SK-N-SH (cell line): ENCODE results near the gene BABAM2. TPM values are rescaled to one million over a fixed set of nuclear protein-coding genes. Genes with fewer than 3 reads are reported as not detected.

Experiments used
- CTCF ChIA-PET: fragments of 300-600, 350-600 bp; formaldehyde crosslinking; extraction: SDS; loops from one replicate; lab custom pipeline; 2021; lab: Yijun Ruan, JAX
- POLR2A ChIA-PET: fragments of 350-600 bp; sonication (Branson Sonifier 250); formaldehyde crosslinking; extraction: SDS; loops from one replicate; lab custom pipeline; 2020; ENCODE audit warnings: antibody characterized with exemption, inconsistent platforms; lab: Yijun Ruan, JAX
- DNase-seq: peaks from one replicate; pipeline ENCODE4 v3.0.0; 2012
- H2AFZ ChIP-seq: fragments of 200-600 bp; sonication (generic); 2 replicates; pipeline ENCODE4 v1.8.1; 2016; ENCODE audit warnings: antibody characterized with exemption, mild to moderate bottlenecking, low read depth
- H3F3A ChIP-seq: fragments of 200-600 bp; sonication (generic); replicated peaks from 2 replicates; pipeline ENCODE3; 2016; ENCODE audit warnings: antibody characterized with exemption, mild to moderate bottlenecking; ENCODE audit not compliant: insufficient read depth
- H3K27ac ChIP-seq, 2 experiments: fragments of 200-500 bp in 1 of 2; fragments of 200-600 bp in 1 of 2; sonication (Bioruptor generic) in 1 of 2; sonication (generic), shearing (Covaris generic) in 1 of 2; 2 replicates each; pipeline versions ENCODE4 v1.5.1 to v1.6.1; 2014 to 2016; ENCODE audit warnings: low read depth in 2 of 2, inconsistent platforms in 1 of 2, low read length in 1 of 2, mild to moderate bottlenecking in 1 of 2, mixed read lengths in 1 of 2
- H3K27me3 ChIP-seq: fragments of 200-600 bp; sonication (generic), shearing (Covaris generic); 2 replicates; pipeline ENCODE4 v1.6.1; 2016; ENCODE audit warnings: mixed run types; ENCODE audit not compliant: insufficient read depth
- H3K36me3 ChIP-seq, 2 experiments: fragments of 200-500 bp in 1 of 2; fragments of 200-600 bp in 1 of 2; sonication (Bioruptor generic) in 1 of 2; sonication (generic) in 1 of 2; replicated peaks in 1 of 2; 2 replicates each; pipeline versions ENCODE3 to v1.5.1; 2014 to 2016; ENCODE audit warnings: low read length in 1 of 2, mild to moderate bottlenecking in 1 of 2; ENCODE audit not compliant: insufficient read depth in 2 of 2, control insufficient read depth in 1 of 2
- H3K4me1 ChIP-seq, 2 experiments: fragments of 200-500 bp in 1 of 2; fragments of 200-600 bp in 1 of 2; sonication (Bioruptor generic) in 1 of 2; sonication (generic), shearing (Covaris generic) in 1 of 2; 2 replicates each; pipeline versions ENCODE4 v1.5.1 to v1.6.1; 2014 to 2016; ENCODE audit warnings: low read depth in 1 of 2, low read length in 1 of 2, mixed run types in 1 of 2; ENCODE audit not compliant: insufficient read depth in 2 of 2, control insufficient read depth in 1 of 2
- H3K4me2 ChIP-seq: fragments of 200-600 bp; sonication (generic), shearing (Covaris generic); 2 replicates; pipeline ENCODE4 v1.6.1; 2017; ENCODE audit warnings: mixed run types
- H3K4me3 ChIP-seq, 2 experiments: fragments of 200-500 bp in 1 of 2; fragments of 200-600 bp in 1 of 2; sonication (Bioruptor generic) in 1 of 2; sonication (generic), shearing (Covaris generic) in 1 of 2; 2 replicates each; pipeline versions ENCODE4 v1.5.1 to v1.8.1; 2014 to 2016; ENCODE audit warnings: low read depth in 2 of 2, inconsistent platforms in 1 of 2, low read length in 1 of 2, mild to moderate bottlenecking in 1 of 2, mixed read lengths in 1 of 2, moderate library complexity in 1 of 2
- H3K79me2 ChIP-seq: fragments of 200-600 bp; sonication (generic); 2 replicates; pipeline ENCODE4 v1.8.1; 2017; ENCODE audit warnings: mild to moderate bottlenecking; ENCODE audit not compliant: insufficient read depth
- H3K9ac ChIP-seq: fragments of 200-600 bp; sonication (generic); 2 replicates; pipeline ENCODE4 v1.6.1; 2017; ENCODE audit warnings: mixed run types
- H3K9me2 ChIP-seq: fragments of 200-600 bp; sonication (generic); 2 replicates; pipeline ENCODE4 v1.6.1; 2017; ENCODE audit warnings: mixed run types
- H3K9me3 ChIP-seq: fragments of 200-600 bp; sonication (generic); 2 replicates; pipeline ENCODE4 v1.6.1; 2017; ENCODE audit warnings: mixed run types, mild to moderate bottlenecking, moderate library complexity
- H4K20me1 ChIP-seq: fragments of 200-600 bp; sonication (generic); 2 replicates; pipeline ENCODE4 v1.6.1; 2017; ENCODE audit warnings: mild to moderate bottlenecking, mixed run types; ENCODE audit not compliant: insufficient read depth
- CHD2 ChIP-seq: fragments of 150-350 bp; IDR thresholded peaks from 2 replicates; pipeline ENCODE4 v1.6.1; 2018; ENCODE audit warnings: low read length; ENCODE audit not compliant: partially characterized antibody
- ELF1 ChIP-seq: IDR thresholded peaks from 2 replicates; pipeline ENCODE4 v1.4.0; 2012
- EZH2phosphoT487 ChIP-seq: fragments of 200-600 bp; sonication (generic); IDR thresholded peaks from 2 replicates; pipeline ENCODE4 v1.6.1; 2017; ENCODE audit warnings: low read depth, mixed run types, mild to moderate bottlenecking, antibody characterized with exemption, moderate library complexity, borderline replicate concordance
- FOXJ3 ChIP-seq: sonication (generic); formaldehyde crosslinking; IDR thresholded peaks from 2 replicates; pipeline ENCODE4 v1.5.1; 2020; ENCODE audit warnings: mild to moderate bottlenecking, missing genetic modification reagents
- FOXM1 ChIP-seq: IDR thresholded peaks from 2 replicates; pipeline ENCODE4 v1.4.0; 2012; ENCODE audit warnings: low read depth, mild to moderate bottlenecking
- GABPA ChIP-seq: IDR thresholded peaks from 2 replicates; pipeline ENCODE4 v1.4.0; 2012; ENCODE audit warnings: low read depth, mild to moderate bottlenecking
- GATA2 ChIP-seq: sonication (generic); formaldehyde crosslinking; IDR thresholded peaks from 2 replicates; pipeline ENCODE4 v1.5.0; 2020; ENCODE audit warnings: mild to moderate bottlenecking, missing genetic modification reagents
- IRF3 ChIP-seq: fragments of 150-350 bp; IDR thresholded peaks from 2 replicates; pipeline ENCODE4 v1.6.1; 2016; ENCODE audit warnings: mild to moderate bottlenecking, low read depth, low read length
- MAX ChIP-seq: IDR thresholded peaks from 2 replicates; pipeline ENCODE4 v1.4.0; 2012; ENCODE audit warnings: low read depth
- MEF2A ChIP-seq: IDR thresholded peaks from 2 replicates; pipeline ENCODE4 v1.4.0; 2012; ENCODE audit warnings: low read depth, borderline replicate concordance
- NFIC ChIP-seq: IDR thresholded peaks from 2 replicates; pipeline ENCODE4 v1.4.0; 2012; ENCODE audit warnings: borderline replicate concordance
- POLR2AphosphoS5 ChIP-seq: IDR thresholded peaks from 2 replicates; pipeline ENCODE4 v1.6.1; 2012; ENCODE audit warnings: low read depth, low read length
- RAD21 ChIP-seq: IDR thresholded peaks from 2 replicates; pipeline ENCODE4 v1.6.1; 2012; ENCODE audit warnings: mild to moderate bottlenecking, low read length
- RCOR1 ChIP-seq: fragments of 150-350 bp; IDR thresholded peaks from 2 replicates; pipeline ENCODE4 v1.6.1; 2017; ENCODE audit warnings: antibody characterized with exemption, low read length
- REST ChIP-seq: IDR thresholded peaks from 2 replicates; pipeline ENCODE4 v1.6.1; 2012; ENCODE audit warnings: mild to moderate bottlenecking, low read depth, low read length, moderate library complexity
- RXRA ChIP-seq: IDR thresholded peaks from 2 replicates; pipeline ENCODE4 v1.4.0; 2012; ENCODE audit warnings: low read depth, mild to moderate bottlenecking, borderline replicate concordance
- SIN3A ChIP-seq: IDR thresholded peaks from 2 replicates; pipeline ENCODE4 v1.6.1; 2012; ENCODE audit warnings: low read depth, mild to moderate bottlenecking, low read length, moderate library complexity, borderline replicate concordance
- SMC3 ChIP-seq: IDR thresholded peaks from 2 replicates; pipeline ENCODE4 v1.6.1; 2012; ENCODE audit warnings: low read depth, low read length, improper control_type of control experiment
- TAF1 ChIP-seq: IDR thresholded peaks from 2 replicates; pipeline ENCODE4 v1.6.1; 2012; ENCODE audit warnings: low read depth, mild to moderate bottlenecking, low read length, moderate library complexity, borderline replicate concordance
- TCF12 ChIP-seq: IDR thresholded peaks from 2 replicates; pipeline ENCODE4 v1.4.0; 2012
- USF1 ChIP-seq: IDR thresholded peaks from 2 replicates; pipeline ENCODE4 v1.4.0; 2012; ENCODE audit warnings: low read depth, borderline replicate concordance
- YY1 ChIP-seq: IDR thresholded peaks from 2 replicates; pipeline ENCODE4 v1.4.0; 2012; ENCODE audit warnings: low read depth, mild to moderate bottlenecking
- WGBS: methylation state at CpG from one replicate; pipeline ENCODE4 v1.1.6; 2017; ENCODE audit warnings: low lambda C conversion rate; 5-methylcytosine and 5-hydroxymethylcytosine counted together
- polyA plus RNA-seq, 3 experiments: library from polyadenylated mRNA; depleted of rRNA; stranded (reverse); fragments of >200 nt; gene quantifications; 2 replicates each; pipeline ENCODE4 v1.2.3, GENCODE V29; 2012

BABAM2 gene
- polyA plus RNA-seq, 1 of the 3 experiments (the other 2 are of a cell fraction), result 34.0 TPM

- H3K4me3 ChIP-seq, result no peak overlapping the region
- no peak for DNase-seq
- H3K4me1 ChIP-seq, result peaks cover 0 to 6% of the 10 kb centered on the region in 2 experiments; a peak in 1 of 4 replicates
- no peaks in the 10 kb centered on the region for H3F3A ChIP-seq
- no peaks in the 10 kb centered on the region for H3K79me2 ChIP-seq
- POLR2A ChIA-PET, result no interaction called here
- H3K9me2 ChIP-seq, result no peaks in the 10 kb centered on the region
- H3K36me3 ChIP-seq, result no peaks in the 10 kb centered on the region
- no peak overlapping the region for H3K4me2 ChIP-seq
- H3K27ac ChIP-seq, result no peak overlapping the region
- CTCF ChIA-PET, result interaction anchor here (1.4 kb wide), 1 partner anchor 18 kb away, joined by 4 read pairs; no protein-coding TSS in a partner anchor
- no peak overlapping the region for H3K9ac ChIP-seq
- no peaks in the 10 kb centered on the region for H4K20me1 ChIP-seq
- H3K9me3 ChIP-seq, result no peaks in the 10 kb centered on the region
- H2AFZ ChIP-seq, result no peak overlapping the region
- no peak for TF ChIP-seq ELF1
- TF ChIP-seq GATA2 (CRISPR knock-in tag), result no peak
- TF ChIP-seq POLR2AphosphoS5, result no peak
- WGBS, result 91% methylated on average over 13 of the region's 13 CpGs
- no peaks in the 10 kb centered on the region for H3K27me3 ChIP-seq
Observed at GRCh38 chr2:28219758-28220368, 329.3 kb downstream of the BABAM2 start.

- Histone ChIP-seq H3K79me2 (no peaks in the 10 kb centered on the region), H3K4me1 (peaks cover 7 to 19% of the 10 kb centered on the region in 2 experiments; a peak in 3 of 4 replicates), H3K9me3 (no peaks in the 10 kb centered on the region), H3K4me2 (peak overlapping the region; percentile 39), H3K4me3 (no peak overlapping the region), H2AFZ (no peak overlapping the region), H3K9me2 (no peaks in the 10 kb centered on the region), H3F3A (no peaks in the 10 kb centered on the region), H4K20me1 (no peaks in the 10 kb centered on the region), H3K9ac (no peak overlapping the region), H3K27ac (no peak overlapping the region), H3K27me3 (no peaks in the 10 kb centered on the region), H3K36me3 (no peaks in the 10 kb centered on the region)
- WGBS, result 68% methylated on average over 9 of the region's 9 CpGs
- ChIA-PET POLR2A (no interaction called here), CTCF (interaction anchor here (1.2 to 1.8 kb wide), 3 partner anchors 14 to 521 kb away, joined by 3 to 9 read pairs (median 6); no protein-coding TSS in a partner anchor)
- no peak for DNase-seq
- TF ChIP-seq NFIC (peak; percentile 74), FOXM1 (no peak), POLR2AphosphoS5 (peak; percentile 29; the same call in 1 of the 2 replicates), USF1 (no peak), GABPA (no peak), CHD2 (no peak), MAX (no peak), RCOR1 (no peak), YY1 (no peak), ELF1 (no peak), REST (no peak), RAD21 (no peak), TCF12 (peak; percentile 61), IRF3 (no peak), RXRA (no peak), TAF1 (no peak), MEF2A (no peak), SMC3 (no peak), FOXJ3 (CRISPR knock-in tag) (no peak), EZH2phosphoT487 (no peak), SIN3A (no peak)
Observed at GRCh38 chr2:28224648-28225472, 334.3 kb downstream of the BABAM2 start.
